ENCODE data around the gene DGKI. TPM values are rescaled to one million over a fixed set of nuclear protein-coding genes. Genes with fewer than 3 reads are reported as not detected.

Gene DGKI
- total and polyA plus RNA-seq, 4 experiments from 2014 or later, result 0.11 TPM; not detected in 3

GRCh38 chr7:137523171-137523570 lies 323.6 kb downstream of the DGKI start:
- Histone ChIP-seq H3K4me1 (ENCODE audit: insufficient read depth, low read length) (no peaks in the 10 kb centered on the region), H3K4me3 (ENCODE audit: low read length in 2 of 2) (no peak overlapping the region), H3K27ac (ENCODE audit: low read depth, low read length) (no peak overlapping the region), H3K9me3 (ENCODE audit: control insufficient read depth in 1 of 2, low read length in 2 of 2) (no peaks in the 10 kb centered on the region), H3K36me3 (ENCODE audit: insufficient read depth, low read length) (no peaks in the 10 kb centered on the region), H3K27me3 (ENCODE audit: insufficient read depth, low read length) (no peaks in the 10 kb centered on the region)
- intact Hi-C loops (cut with micrococcal nuclease), result no loop called here
- H3K27me3 Mint-ChIP-seq, result no peaks in the 10 kb centered on the region
- H3K9me3 Mint-ChIP-seq, result peaks cover 0 to 2% (median 0%) of the 10 kb centered on the region in 8 donors
- CTCF ChIA-PET (ENCODE audit: partially characterized antibody), result no interaction called here
- H3K4me1 Mint-ChIP-seq, result no peaks in the 10 kb centered on the region
- H3K27ac Mint-ChIP-seq, result no peak overlapping the region
- DNase-seq, result no peak
- POLR2A ChIA-PET (ENCODE audit: partially characterized antibody), result no interaction called here
- no peak overlapping the region for H3K4me3 Mint-ChIP-seq
- H3K36me3 Mint-ChIP-seq, result no peaks in the 10 kb centered on the region

- ChIA-PET CTCF (ENCODE audit: partially characterized antibody) (no interaction called here), POLR2A (ENCODE audit: partially characterized antibody) (no interaction called here)
- intact Hi-C loops (cut with micrococcal nuclease), result no loop called here
Observed at GRCh38 chr7:137521451-137521850, 325.3 kb downstream of the DGKI start.

GRCh38 chr7:137519947-137520346 lies 326.8 kb downstream of the DGKI start:
- DNase-seq, result no peak
- Mint-ChIP-seq H3K9me3 (peaks cover 0 to 2% (median 0%) of the 10 kb centered on the region in 8 donors), H3K27me3 (no peaks in the 10 kb centered on the region), H3K27ac (no peak overlapping the region), H3K36me3 (no peaks in the 10 kb centered on the region), H3K4me1 (no peaks in the 10 kb centered on the region), H3K4me3 (no peak overlapping the region)
- POLR2A ChIA-PET (ENCODE audit: partially characterized antibody), result no interaction called here
- Histone ChIP-seq H3K4me3 (ENCODE audit: low read length in 2 of 2) (no peak overlapping the region), H3K36me3 (ENCODE audit: insufficient read depth, low read length) (no peaks in the 10 kb centered on the region), H3K27ac (ENCODE audit: low read depth, low read length) (no peak overlapping the region), H3K4me1 (ENCODE audit: insufficient read depth, low read length) (no peaks in the 10 kb centered on the region), H3K9me3 (ENCODE audit: control insufficient read depth in 1 of 2, low read length in 2 of 2) (no peaks in the 10 kb centered on the region), H3K27me3 (ENCODE audit: insufficient read depth, low read length) (no peaks in the 10 kb centered on the region)
- CTCF ChIA-PET (ENCODE audit: partially characterized antibody), result no interaction called here
- intact Hi-C loops (cut with micrococcal nuclease), result no loop called here

More at GRCh38 chr7:137521451-137521850, 325.3 kb downstream of the DGKI start:
- no peaks in the 10 kb centered on the region for H3K4me1 Mint-ChIP-seq
- no peaks in the 10 kb centered on the region for H3K27me3 Mint-ChIP-seq
- peaks cover 0 to 2% (median 0%) of the 10 kb centered on the region in 8 donors for H3K9me3 Mint-ChIP-seq
- H3K4me3 Mint-ChIP-seq, result no peak overlapping the region
- no peaks in the 10 kb centered on the region for H3K9me3 ChIP-seq (ENCODE audit: control insufficient read depth in 1 of 2, low read length in 2 of 2)
- H3K4me1 ChIP-seq (ENCODE audit: insufficient read depth, low read length), result no peaks in the 10 kb centered on the region
- DNase-seq, result no peak
- H3K27ac Mint-ChIP-seq, result no peak overlapping the region
- no peaks in the 10 kb centered on the region for H3K36me3 Mint-ChIP-seq
- no peaks in the 10 kb centered on the region for H3K27me3 ChIP-seq (ENCODE audit: insufficient read depth, low read length)
- no peak overlapping the region for H3K27ac ChIP-seq (ENCODE audit: low read depth, low read length)
- H3K36me3 ChIP-seq (ENCODE audit: insufficient read depth, low read length), result no peaks in the 10 kb centered on the region
- no peak overlapping the region for H3K4me3 ChIP-seq (ENCODE audit: low read length in 2 of 2)

- ChIA-PET POLR2A (ENCODE audit: partially characterized antibody) (no interaction called here), CTCF (ENCODE audit: partially characterized antibody) (no interaction called here)
- no peaks in the 10 kb centered on the region for H3K27me3 Mint-ChIP-seq
- intact Hi-C loops (cut with micrococcal nuclease), result no loop called here
- no peaks in the 10 kb centered on the region for H3K4me1 ChIP-seq (ENCODE audit: insufficient read depth, low read length)
- no peak for DNase-seq
- H3K27me3 ChIP-seq (ENCODE audit: insufficient read depth, low read length), result no peaks in the 10 kb centered on the region
- no peaks in the 10 kb centered on the region for H3K9me3 ChIP-seq (ENCODE audit: control insufficient read depth in 1 of 2, low read length in 2 of 2)
- peaks cover 0 to 2% (median 0%) of the 10 kb centered on the region in 8 donors for H3K9me3 Mint-ChIP-seq
- H3K36me3 Mint-ChIP-seq, result no peaks in the 10 kb centered on the region
- no peaks in the 10 kb centered on the region for H3K36me3 ChIP-seq (ENCODE audit: insufficient read depth, low read length)
- no peak overlapping the region for H3K27ac Mint-ChIP-seq
- H3K4me3 Mint-ChIP-seq, result no peak overlapping the region
- no peak overlapping the region for H3K27ac ChIP-seq (ENCODE audit: low read depth, low read length)
- H3K4me3 ChIP-seq (ENCODE audit: low read length in 2 of 2), result no peak overlapping the region
- H3K4me1 Mint-ChIP-seq, result no peaks in the 10 kb centered on the region
Observed at GRCh38 chr7:137519181-137519691, 327.5 kb downstream of the DGKI start.

- Histone ChIP-seq H3K36me3 (ENCODE audit: insufficient read depth, low read length) (no peaks in the 10 kb centered on the region), H3K27me3 (ENCODE audit: insufficient read depth, low read length) (no peaks in the 10 kb centered on the region), H3K4me1 (ENCODE audit: insufficient read depth, low read length) (no peaks in the 10 kb centered on the region), H3K4me3 (ENCODE audit: low read length in 2 of 2) (no peak overlapping the region), H3K27ac (ENCODE audit: low read depth, low read length) (no peak overlapping the region), H3K9me3 (ENCODE audit: control insufficient read depth in 1 of 2, low read length in 2 of 2) (no peaks in the 10 kb centered on the region)
- Mint-ChIP-seq H3K36me3 (no peaks in the 10 kb centered on the region), H3K4me3 (no peak overlapping the region), H3K27me3 (peaks cover 0 to 1% of the 10 kb centered on the region in 2 donors), H3K9me3 (peaks cover 0 to 5% (median 2%) of the 10 kb centered on the region in 8 donors), H3K27ac (no peak overlapping the region), H3K4me1 (no peaks in the 10 kb centered on the region)
- ChIA-PET POLR2A (ENCODE audit: partially characterized antibody) (no interaction called here), CTCF (ENCODE audit: partially characterized antibody) (no interaction called here)
- no peak for DNase-seq
- intact Hi-C loops (cut with micrococcal nuclease), result no loop called here
Observed at GRCh38 chr7:137513091-137513490, 333.7 kb downstream of the DGKI start.

GRCh38 chr7:137507096-137507495 lies 339.7 kb downstream of the DGKI start:
- H3K9me3 Mint-ChIP-seq, result peaks cover 0 to 6% (median 1%) of the 10 kb centered on the region in 8 donors
- Histone ChIP-seq H3K36me3 (ENCODE audit: insufficient read depth, low read length) (no peaks in the 10 kb centered on the region), H3K27me3 (ENCODE audit: insufficient read depth, low read length) (no peaks in the 10 kb centered on the region), H3K4me3 (ENCODE audit: low read length in 2 of 2) (no peak overlapping the region), H3K9me3 (ENCODE audit: control insufficient read depth in 1 of 2, low read length in 2 of 2) (no peaks in the 10 kb centered on the region), H3K27ac (ENCODE audit: low read depth, low read length) (no peak overlapping the region), H3K4me1 (ENCODE audit: insufficient read depth, low read length) (no peaks in the 10 kb centered on the region)
- no peaks in the 10 kb centered on the region for H3K36me3 Mint-ChIP-seq
- intact Hi-C loops (cut with micrococcal nuclease), result no loop called here
- ChIA-PET CTCF (ENCODE audit: partially characterized antibody) (no interaction called here), POLR2A (ENCODE audit: partially characterized antibody) (no interaction called here)
- no peak overlapping the region for H3K27ac Mint-ChIP-seq
- no peaks in the 10 kb centered on the region for H3K4me1 Mint-ChIP-seq
- H3K4me3 Mint-ChIP-seq, result no peak overlapping the region
- peaks cover 0 to 1% of the 10 kb centered on the region in 2 donors for H3K27me3 Mint-ChIP-seq
- DNase-seq, result no peak

- no peaks in the 10 kb centered on the region for H3K4me1 Mint-ChIP-seq
- ChIA-PET POLR2A (ENCODE audit: partially characterized antibody) (no interaction called here), CTCF (ENCODE audit: partially characterized antibody) (no interaction called here)
- intact Hi-C loops (cut with micrococcal nuclease), result no loop called here
- H3K27me3 Mint-ChIP-seq, result peaks cover 0 to 1% of the 10 kb centered on the region in 2 donors
- H3K9me3 ChIP-seq (ENCODE audit: control insufficient read depth in 1 of 2, low read length in 2 of 2), result no peaks in the 10 kb centered on the region
- H3K27me3 ChIP-seq (ENCODE audit: insufficient read depth, low read length), result no peaks in the 10 kb centered on the region
- no peak overlapping the region for H3K4me3 ChIP-seq (ENCODE audit: low read length in 2 of 2)
- no peak overlapping the region for H3K27ac Mint-ChIP-seq
- H3K4me1 ChIP-seq (ENCODE audit: insufficient read depth, low read length), result no peaks in the 10 kb centered on the region
- DNase-seq, result no peak
- H3K36me3 Mint-ChIP-seq, result no peaks in the 10 kb centered on the region
- H3K9me3 Mint-ChIP-seq, result peaks cover 0 to 6% (median 3%) of the 10 kb centered on the region in 8 donors
- H3K27ac ChIP-seq (ENCODE audit: low read depth, low read length), result no peak overlapping the region
- no peak overlapping the region for H3K4me3 Mint-ChIP-seq
- no peaks in the 10 kb centered on the region for H3K36me3 ChIP-seq (ENCODE audit: insufficient read depth, low read length)
Observed at GRCh38 chr7:137506031-137506430, 340.7 kb downstream of the DGKI start.

- H3K36me3 ChIP-seq (ENCODE audit: insufficient read depth, low read length), result no peaks in the 10 kb centered on the region
- Mint-ChIP-seq H3K27me3 (no peaks in the 10 kb centered on the region), H3K36me3 (no peaks in the 10 kb centered on the region), H3K27ac (no peak overlapping the region), H3K4me1 (no peaks in the 10 kb centered on the region), H3K9me3 (peaks cover 0 to 5% (median 0%) of the 10 kb centered on the region in 8 donors), H3K4me3 (no peak overlapping the region)
- H3K4me1 ChIP-seq (ENCODE audit: insufficient read depth, low read length), result no peaks in the 10 kb centered on the region
- H3K4me3 ChIP-seq (ENCODE audit: low read length in 2 of 2), result no peak overlapping the region
- no peaks in the 10 kb centered on the region for H3K27me3 ChIP-seq (ENCODE audit: insufficient read depth, low read length)
- intact Hi-C loops (cut with micrococcal nuclease), result no loop called here
- H3K9me3 ChIP-seq (ENCODE audit: control insufficient read depth in 1 of 2, low read length in 2 of 2), result no peaks in the 10 kb centered on the region
- no peak for DNase-seq
- POLR2A ChIA-PET (ENCODE audit: partially characterized antibody), result no interaction called here
- no peak overlapping the region for H3K27ac ChIP-seq (ENCODE audit: low read depth, low read length)
- CTCF ChIA-PET (ENCODE audit: partially characterized antibody), result no interaction called here
Observed at GRCh38 chr7:137501562-137501961, 345.2 kb downstream of the DGKI start.

Measured in CD4-positive, alpha-beta memory T cell (primary cell).